HCT116 (cell line): ENCODE measurements around the gene TYW3.

Experiments used
- MAX ChIP-seq: IDR thresholded peaks from 2 replicates; pipeline ENCODE4 v1.6.1; 2012
- POLR2AphosphoS5 ChIP-seq: IDR thresholded peaks from 2 replicates; pipeline ENCODE4 v1.6.1; 2011; ENCODE audit warnings: mild to moderate bottlenecking, low read depth, low read length, moderate library complexity
- ZFX ChIP-seq: fragments of 450-650 bp; IDR thresholded peaks from 2 replicates; pipeline ENCODE4 v1.6.1; 2017
- TF ChIP-seq, protein P1 (sequence below), 3 experiments: fragments of 200-600 bp in 1 of 3; sonication (generic) in 1 of 3; IDR thresholded peaks in 2 of 3; conservative IDR thresholded peaks in 1 of 3; 2 replicates each; pipeline ENCODE4 v1.5.1; 2012 to 2017; ENCODE audit warnings: low read depth in 2 of 3, low read length in 2 of 3, antibody characterized with exemption in 1 of 3, borderline replicate concordance in 1 of 3, control low read depth in 1 of 3, mild to moderate bottlenecking in 1 of 3, mixed read lengths in 1 of 3, mixed run types in 1 of 3, moderate library complexity in 1 of 3; ENCODE audit not compliant: insufficient read depth in 1 of 3

DNA sequence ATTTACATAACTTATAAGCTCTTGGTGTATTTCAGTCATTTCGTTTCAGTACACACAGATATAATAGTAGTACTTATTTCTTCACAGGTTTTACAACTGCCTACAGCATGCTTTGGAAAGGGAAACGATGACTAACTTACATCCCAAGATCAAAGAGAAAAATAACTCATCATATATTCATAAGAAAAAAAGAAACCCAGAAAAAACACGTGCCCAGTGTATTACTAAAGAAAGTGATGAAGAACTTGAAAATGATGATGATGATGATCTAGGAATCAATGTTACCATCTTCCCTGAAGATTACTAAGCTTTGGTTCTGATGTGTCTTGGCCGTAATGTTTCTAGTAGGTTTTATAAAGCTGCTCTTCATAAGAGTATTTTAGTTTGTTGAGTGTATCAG lies 30.9 kb downstream of the TYW3 start:
- no peak for TF ChIP-seq MAX
- TF ChIP-seq, protein P1, sequence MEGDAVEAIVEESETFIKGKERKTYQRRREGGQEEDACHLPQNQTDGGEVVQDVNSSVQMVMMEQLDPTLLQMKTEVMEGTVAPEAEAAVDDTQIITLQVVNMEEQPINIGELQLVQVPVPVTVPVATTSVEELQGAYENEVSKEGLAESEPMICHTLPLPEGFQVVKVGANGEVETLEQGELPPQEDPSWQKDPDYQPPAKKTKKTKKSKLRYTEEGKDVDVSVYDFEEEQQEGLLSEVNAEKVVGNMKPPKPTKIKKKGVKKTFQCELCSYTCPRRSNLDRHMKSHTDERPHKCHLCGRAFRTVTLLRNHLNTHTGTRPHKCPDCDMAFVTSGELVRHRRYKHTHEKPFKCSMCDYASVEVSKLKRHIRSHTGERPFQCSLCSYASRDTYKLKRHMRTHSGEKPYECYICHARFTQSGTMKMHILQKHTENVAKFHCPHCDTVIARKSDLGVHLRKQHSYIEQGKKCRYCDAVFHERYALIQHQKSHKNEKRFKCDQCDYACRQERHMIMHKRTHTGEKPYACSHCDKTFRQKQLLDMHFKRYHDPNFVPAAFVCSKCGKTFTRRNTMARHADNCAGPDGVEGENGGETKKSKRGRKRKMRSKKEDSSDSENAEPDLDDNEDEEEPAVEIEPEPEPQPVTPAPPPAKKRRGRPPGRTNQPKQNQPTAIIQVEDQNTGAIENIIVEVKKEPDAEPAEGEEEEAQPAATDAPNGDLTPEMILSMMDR (IDR thresholded peaks at IDR 0.05 in 2 of 3, conservative IDR thresholded peaks at IDR 0.05 in 1 of 3; ENCODE audit: borderline replicate concordance in 1 of 3, insufficient read depth in 1 of 3, low read depth in 2 of 3, low read length in 2 of 3): no peak
- no peak for TF ChIP-seq ZFX
- no peak for TF ChIP-seq POLR2AphosphoS5
